HG02610 (cell line): Measurements from ENCODE around the gene FN3KRP.

Source experiments
- ATAC-seq: cut with Tn5 transposase; IDR thresholded peaks from one replicate; pipeline ENCODE4 v1.9.1; 2021; ENCODE audit warnings: mild to moderate bottlenecking, moderate library complexity; ENCODE audit not compliant: unreplicated experiment

Gene FN3KRP

DNA sequence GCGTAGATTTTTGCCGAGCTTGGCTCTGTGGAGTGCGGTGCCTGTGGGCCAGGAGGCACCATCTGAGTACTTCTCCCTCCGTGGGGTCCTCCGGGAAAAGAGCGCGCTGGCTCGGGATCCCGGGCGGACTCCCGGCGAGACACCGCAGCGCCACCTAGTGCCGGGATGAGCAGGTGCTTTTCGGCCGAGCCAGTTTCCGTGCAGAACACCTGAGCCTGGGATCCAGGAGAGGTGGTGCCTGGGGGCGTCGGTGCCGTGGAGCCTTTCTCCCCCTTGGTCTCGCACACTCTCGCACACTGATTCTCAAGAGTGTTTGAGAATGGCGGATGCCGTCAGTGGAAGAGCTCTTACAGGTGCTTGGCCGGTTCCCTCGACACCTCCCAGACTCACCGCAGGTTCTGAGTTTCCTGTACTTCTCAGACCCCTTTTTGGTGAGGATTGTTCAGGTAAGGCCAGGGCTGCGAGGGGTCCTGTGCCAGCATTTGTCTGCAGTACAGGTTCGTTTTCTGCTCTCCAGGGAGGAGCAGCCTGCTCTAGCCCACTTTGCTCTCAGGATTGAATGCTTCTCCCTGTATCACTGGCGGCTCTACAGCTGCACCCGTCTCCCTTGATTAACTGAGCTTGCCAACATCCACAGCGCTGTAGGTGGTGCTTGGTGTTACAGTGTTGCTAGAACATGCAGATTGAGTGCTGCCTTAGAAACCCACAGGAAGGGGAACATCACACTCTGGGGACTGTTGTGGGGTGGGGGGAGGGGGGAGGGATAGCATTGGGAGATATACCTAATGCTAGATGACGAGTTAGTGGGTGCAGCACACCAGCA, 58.7 kb downstream of the FN3KRP start:
- ATAC-seq, result no peak

DNA sequence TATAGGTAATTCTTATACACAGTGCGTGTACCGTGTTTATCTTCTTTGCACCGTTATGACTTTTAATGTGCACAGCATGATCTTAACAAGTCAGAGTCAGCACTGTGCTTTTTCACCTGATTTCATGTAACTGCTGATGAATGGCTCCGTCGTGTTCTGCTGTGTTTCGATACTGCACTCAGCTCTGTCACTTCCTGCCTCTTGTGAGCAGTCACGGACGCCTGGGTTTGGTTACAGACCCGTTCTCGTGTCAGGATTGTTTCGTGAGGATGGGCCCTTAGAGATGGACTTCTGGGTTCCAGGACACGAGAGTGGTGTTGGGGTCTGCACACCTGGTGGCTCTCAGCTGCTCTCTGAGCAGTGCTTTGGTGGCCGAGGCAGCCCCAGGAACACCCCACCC, 59.9 kb downstream of the FN3KRP start:
- no peak for ATAC-seq
